Inflammatory macrophage treated with lipopolysaccharide for 1 hour (primary cell): Measurements from ENCODE around the gene GEMIN7.

Experiments
- DNase-seq, 2 donors: peaks; one replicate each; pipeline ENCODE4 v3.0.0-alpha.2; 2020 to 2022

Gene GEMIN7

GRCh38 chr19:45079063-45079910, at the start of gene GEMIN7:
GEMIN7 (plus strand) TSS chr19:45079260; CDS start chr19:45090115, 10,855 bp downstream.
- DNase-seq = peak; percentile 61 to 74

- no peak for DNase-seq
Observed at GRCh38 chr19:45030825-45031224, 48.2 kb upstream of the GEMIN7 start.

GRCh38 chr19:45032421-45032820, 46.6 kb upstream of the GEMIN7 start:
- DNase-seq = no peak

- no peak for DNase-seq
Observed at GRCh38 chr19:45035755-45036154, 43.3 kb upstream of the GEMIN7 start.

- no peak for DNase-seq
Observed at GRCh38 chr19:45037393-45038169, 41.5 kb upstream of the GEMIN7 start.

GRCh38 chr19:45038931-45039893, 39.8 kb upstream of the GEMIN7 start, which contains the start of gene CLASRP:
CLASRP (plus strand) TSS chr19:45039045; CDS start chr19:45040213, 1,168 bp downstream.
- DNase-seq = peak; percentile 87 to 96

GRCh38 chr19:45040059-45040771, 38.8 kb upstream of the GEMIN7 start:
- peak; percentile 80 to 83 for DNase-seq

- no peak for DNase-seq
Observed at GRCh38 chr19:45041125-45041524, 37.9 kb upstream of the GEMIN7 start.

GRCh38 chr19:45045671-45046353, 33.2 kb upstream of the GEMIN7 start:
- no peak for DNase-seq

- no peak for DNase-seq
Observed at GRCh38 chr19:45046355-45046754, 32.7 kb upstream of the GEMIN7 start.

GRCh38 chr19:45047188-45047797, 31.8 kb upstream of the GEMIN7 start:
- DNase-seq = peak; percentile 38 to 59

GRCh38 chr19:45049073-45049736, 29.9 kb upstream of the GEMIN7 start:
- no peak for DNase-seq

- DNase-seq = no peak
Observed at GRCh38 chr19:45050036-45050435, 29.0 kb upstream of the GEMIN7 start.

- no peak for DNase-seq
Observed at GRCh38 chr19:45051929-45052579, 27.0 kb upstream of the GEMIN7 start.

- no peak for DNase-seq
Observed at GRCh38 chr19:45056831-45057230, 22.2 kb upstream of the GEMIN7 start.

GRCh38 chr19:45057444-45057843, 21.6 kb upstream of the GEMIN7 start:
- no peak for DNase-seq

- DNase-seq = no peak
Observed at GRCh38 chr19:45058622-45059159, 20.4 kb upstream of the GEMIN7 start.

- DNase-seq = peak; percentile 54 to 96
Observed at GRCh38 chr19:45059258-45059965, 19.6 kb upstream of the GEMIN7 start.

- DNase-seq = no peak
Observed at GRCh38 chr19:45061965-45062364, 17.1 kb upstream of the GEMIN7 start.
